Stimulated activated CD4-positive, alpha-beta T cell treated with anti-CD3 and anti-CD28 coated beads, Interleukin-4, amount 100 ng/mL, for 48 hours (primary cell): Measurements from ENCODE around the gene PIGZ.

ENCODE experiments used
- DNase-seq, 2 donors: peaks; one replicate each; pipeline ENCODE4 v3.0.0-alpha.2; 2020; ENCODE audit warnings: low read depth in 2 of 2

The PIGZ gene

DNA sequence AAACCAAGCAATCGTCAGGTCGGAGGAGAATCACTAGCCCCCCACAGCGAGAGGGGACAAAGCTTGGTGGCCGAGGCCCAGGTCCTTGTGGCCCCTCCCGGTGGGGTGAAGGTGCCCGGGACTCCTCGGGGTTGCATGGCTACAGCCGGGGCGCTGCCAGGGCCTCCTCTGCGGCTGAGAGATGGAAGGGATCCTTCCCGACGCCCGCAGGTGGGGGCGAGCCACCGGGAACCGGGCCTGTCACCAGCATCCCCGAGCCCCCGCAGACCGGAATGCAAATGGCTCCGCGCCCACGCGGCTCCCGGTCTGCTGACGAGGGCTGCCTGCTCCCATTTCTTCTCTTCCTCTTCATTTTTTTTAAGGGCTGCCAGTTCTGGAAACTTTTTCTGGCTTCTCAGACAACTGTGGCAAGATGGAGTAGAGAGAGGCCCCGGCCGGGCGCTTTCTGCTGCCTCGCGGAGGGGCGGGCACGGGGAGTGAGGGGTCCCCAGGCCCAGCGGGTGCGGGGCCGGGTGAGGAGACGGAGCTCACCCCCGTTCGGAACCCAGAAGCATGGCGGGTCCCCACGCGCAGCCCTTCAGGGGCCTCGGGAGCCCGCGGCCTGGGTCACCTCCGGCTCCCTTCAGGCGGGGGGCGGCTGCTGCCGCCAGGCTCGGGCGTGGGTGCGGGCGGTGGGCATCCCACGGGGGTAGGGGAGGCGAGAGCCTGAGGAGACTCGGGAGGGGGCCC, 33.5 kb upstream of the PIGZ start:
- no peak for DNase-seq

DNA sequence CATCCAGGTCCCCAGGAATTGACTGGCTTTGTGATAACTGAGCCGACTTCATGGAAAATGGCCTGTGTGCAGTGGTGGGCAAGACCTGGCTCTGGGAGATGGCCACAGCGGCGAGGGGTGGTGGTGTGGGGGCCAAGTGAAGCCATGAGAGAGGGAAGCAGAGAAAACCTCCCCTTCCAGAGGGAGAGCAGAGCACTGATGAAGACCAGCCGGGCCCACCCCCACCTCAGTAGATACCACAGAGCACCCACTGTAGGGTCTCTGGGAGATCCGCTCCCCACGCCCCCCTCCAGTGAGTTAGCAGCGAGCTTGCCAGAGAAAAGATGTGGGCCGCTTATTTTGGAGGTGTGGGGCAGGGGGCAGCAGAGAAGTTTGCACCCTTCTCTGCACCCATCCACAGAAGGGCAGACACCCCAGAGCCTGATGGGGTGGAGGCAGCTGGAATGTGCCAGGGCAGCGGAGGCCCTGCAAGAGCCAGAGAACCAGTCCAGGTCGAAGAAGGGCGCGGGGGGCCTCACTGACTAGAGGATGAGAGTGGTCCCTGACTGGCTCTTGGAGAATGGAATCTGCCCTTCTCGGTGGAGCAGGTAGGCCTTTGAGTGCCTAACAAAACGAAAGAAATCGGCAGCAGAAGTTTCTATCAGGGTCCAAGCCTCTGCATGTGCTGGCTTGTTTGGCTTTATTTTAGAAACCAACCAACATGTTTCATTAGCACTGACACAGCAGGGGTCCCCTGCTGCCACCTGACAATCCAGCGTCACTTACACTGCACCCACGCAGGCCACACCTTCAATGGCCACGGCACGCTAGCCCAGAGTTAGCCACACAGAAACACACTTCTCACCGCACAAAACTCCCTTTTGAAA, 32.7 kb upstream of the PIGZ start:
- DNase-seq = no peak

DNA sequence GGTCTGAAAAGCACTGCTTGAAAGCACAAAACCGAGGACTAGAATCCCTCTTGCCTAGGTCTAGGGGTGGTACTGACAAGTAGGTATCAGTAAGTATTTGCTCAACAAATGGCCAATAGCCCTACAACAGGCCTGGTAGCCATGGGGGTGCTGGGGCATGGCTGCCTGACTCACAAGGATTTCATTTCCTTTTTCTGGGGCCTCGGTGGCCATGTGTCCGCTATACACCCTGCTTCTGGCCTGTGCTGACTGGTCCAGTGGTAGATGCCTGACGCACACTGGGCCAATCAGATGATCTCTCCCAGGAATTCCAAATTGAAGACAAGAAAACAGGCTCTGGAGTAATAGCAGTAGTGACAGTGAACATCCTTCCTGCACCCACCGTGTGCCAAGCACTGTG, 31.6 kb upstream of the PIGZ start:
- no peak for DNase-seq

DNA sequence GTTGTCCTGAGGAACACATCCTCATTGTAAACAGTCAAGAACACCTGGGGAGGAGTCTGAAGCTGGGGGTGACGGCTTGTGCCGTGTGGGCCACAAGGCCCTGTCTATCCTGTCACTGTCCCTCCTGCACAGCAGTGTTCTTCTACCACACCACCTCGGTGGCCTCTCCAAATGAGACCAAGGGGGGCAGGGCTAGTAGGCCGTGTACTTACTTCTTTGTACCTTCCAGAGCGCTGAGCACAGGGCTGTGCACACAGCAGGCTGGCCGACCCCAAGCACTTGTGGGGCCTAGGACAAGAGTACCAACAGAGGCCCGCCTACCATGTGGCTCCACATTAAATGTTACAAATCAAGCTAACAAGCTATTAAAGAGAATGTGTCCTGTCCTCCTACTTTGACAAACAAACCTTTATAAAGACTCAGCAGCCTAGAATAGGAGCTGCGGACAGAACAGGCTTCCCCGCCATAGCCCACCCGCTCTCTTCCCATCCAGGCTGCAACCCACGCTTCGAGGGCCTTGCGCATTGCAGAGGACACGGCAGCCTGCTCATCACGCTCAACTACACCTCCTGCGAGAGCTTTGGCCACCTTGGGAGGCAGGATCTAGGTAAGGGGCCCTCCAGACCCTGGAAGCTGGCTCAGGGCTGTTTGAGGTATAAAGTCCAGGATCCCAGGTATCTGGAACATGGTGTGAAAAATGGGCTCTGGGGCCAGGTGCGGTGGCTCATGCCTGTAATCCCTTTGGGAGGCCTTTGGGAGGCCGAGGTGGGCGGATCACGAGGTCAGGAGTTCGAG, 30.5 kb upstream of the PIGZ start:
- DNase-seq = no peak

DNA sequence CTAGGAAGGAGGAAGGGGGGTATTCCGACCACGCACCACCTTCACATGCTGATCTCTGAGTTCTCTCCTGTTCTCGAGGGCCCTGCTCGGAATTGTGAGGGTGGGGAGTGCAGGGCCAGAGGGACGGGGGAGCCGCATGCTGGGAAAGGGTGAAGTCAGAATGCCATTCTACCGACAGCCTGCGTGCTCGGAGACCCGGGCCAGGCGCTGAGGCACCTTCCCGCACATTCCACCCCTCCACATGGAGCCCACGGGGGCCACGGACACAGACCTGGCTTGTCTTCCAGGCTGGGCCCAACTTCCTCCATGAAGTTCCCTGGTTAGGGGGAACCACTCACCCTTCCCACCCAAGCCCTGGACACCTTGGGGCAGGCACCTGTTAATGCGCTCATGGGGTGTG, 28.7 kb upstream of the PIGZ start:
- no peak for DNase-seq

DNA sequence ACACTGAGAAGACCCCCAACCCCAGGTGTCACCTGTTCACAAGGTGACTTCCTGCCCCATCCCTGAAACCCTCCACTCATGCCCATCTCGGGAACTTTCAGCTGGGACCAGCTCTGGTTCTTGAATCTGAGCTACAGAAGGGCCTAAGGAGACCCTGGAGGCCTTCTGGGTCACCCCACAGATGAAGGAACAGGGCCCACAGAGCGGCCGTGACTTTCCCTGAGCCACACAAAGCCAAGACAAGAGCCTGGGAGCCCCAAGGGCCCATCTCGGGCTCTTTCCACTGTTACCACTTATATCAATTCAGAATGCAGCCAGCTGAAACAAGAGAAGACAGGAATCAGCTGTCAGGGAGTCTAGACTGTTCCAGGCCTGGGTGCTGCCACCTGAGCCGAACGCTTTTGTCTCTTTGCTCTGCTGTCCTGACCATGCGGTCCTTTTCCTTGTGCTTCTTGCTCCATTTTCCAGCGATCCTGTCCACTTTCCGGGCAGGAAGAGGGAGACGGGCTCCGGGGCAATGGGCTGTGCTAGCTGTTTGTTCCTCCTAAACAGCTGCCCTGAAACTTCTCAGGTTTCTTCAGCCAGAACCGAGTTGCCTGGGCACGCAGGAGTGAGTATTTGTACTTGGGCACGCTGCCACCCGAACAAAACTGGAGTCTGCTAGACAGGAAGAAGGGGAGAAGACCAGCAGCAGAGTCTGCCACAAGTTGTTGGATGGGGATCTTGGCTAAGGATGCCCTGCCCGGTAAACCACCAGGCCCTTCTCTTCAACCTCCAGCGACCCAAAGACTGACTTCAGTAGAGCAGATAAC, 28.0 kb upstream of the PIGZ start:
- no peak for DNase-seq

DNA sequence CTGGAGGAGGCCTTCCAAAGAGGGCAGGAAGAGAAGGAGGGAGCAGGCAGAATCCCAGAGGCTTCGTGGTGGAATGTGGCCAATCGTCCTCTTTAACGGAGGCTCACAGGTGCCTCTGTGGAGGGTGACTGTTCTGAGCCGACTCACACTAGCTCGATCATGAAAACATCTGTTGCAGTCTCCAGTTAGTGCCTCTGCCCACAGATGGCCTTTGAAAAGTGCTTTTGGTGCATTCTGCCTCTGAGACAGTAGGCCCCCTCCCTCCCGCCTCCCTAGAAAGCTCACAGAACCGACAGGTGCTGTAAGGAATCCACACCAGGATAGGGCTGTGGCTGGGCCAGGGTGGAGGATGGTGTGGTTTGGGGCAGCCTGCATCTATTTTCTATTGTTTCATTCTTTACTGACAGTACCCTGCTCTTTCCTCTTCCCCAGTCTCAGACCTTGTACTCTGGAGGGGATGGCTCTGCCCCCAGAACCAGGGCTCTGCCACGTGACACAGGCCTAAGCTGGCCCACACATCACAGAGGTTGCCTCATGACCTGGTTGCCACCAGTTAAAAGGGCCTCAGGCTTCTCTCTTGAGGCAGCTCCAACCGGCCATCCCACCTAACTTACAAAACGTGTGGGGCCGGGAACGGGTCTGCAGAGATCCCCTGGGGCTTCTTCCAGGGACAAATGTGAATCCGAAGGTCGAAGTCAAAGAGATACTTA, 27.2 kb upstream of the PIGZ start:
- no peak for DNase-seq

DNA sequence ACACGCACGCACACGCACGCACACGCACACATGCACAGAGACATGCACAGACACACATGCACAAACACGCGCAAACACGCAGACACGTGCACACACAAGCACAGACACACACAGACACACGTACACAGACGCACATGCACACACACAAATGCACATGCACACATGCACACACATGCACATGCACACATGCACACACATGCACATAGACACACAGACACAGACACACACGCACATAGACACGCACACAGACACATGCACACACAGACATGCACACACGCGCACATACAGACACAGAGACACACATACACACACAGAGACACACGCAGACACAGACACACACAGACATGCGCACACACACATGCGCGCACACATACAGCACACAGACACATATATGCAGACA, 26.4 kb upstream of the PIGZ start:
- DNase-seq = no peak

DNA sequence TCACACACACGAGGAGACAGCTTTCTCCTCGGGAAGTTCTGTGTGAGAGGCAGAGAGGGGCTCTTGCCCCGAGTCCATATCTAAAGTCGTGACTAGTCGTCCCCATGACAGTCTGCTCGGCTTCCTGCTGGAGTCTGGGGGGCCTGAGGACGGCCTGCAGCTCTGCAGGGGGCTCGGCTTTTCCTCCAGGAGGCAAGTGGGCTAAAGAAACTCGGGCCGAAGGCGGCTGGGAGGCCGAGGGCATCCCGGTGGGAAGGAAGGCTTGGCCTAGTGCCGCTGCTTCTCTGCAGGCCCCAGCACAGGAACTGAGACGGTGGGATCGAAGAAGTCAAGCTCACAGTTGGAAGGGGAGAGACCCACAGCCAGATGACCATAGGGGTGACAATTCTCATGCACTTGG, 25.4 kb upstream of the PIGZ start:
- DNase-seq = no peak

DNA sequence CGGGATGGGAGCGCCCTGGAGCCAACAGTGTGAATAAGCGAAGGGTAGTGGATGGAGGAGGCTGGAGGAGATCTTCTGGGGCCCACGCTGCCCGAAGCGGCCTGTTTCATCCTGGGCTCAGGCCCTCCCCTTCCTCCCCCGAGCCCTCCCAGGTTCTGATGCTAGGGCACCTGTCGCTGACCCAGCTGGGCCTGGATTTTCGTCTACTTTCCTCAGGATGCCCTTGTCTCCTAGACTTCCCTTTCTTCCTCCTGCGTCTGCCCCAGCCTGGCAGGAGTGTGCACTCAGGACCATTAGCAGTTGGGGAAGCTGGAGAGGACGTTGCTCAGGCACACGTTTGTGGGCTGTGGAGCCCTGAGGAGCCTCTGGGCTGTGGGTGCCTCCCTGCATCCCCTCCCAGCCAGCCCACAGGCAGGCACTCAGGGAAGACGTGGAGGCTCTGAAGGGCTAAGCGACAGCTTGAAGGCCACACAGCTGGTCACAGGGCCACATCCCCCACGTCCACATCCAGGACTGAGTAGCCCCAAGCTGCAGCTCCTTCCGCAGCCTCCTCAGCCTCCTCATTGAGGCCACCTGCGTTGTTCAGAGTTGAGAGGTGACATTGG, 23.9 kb upstream of the PIGZ start:
- DNase-seq = no peak

DNA sequence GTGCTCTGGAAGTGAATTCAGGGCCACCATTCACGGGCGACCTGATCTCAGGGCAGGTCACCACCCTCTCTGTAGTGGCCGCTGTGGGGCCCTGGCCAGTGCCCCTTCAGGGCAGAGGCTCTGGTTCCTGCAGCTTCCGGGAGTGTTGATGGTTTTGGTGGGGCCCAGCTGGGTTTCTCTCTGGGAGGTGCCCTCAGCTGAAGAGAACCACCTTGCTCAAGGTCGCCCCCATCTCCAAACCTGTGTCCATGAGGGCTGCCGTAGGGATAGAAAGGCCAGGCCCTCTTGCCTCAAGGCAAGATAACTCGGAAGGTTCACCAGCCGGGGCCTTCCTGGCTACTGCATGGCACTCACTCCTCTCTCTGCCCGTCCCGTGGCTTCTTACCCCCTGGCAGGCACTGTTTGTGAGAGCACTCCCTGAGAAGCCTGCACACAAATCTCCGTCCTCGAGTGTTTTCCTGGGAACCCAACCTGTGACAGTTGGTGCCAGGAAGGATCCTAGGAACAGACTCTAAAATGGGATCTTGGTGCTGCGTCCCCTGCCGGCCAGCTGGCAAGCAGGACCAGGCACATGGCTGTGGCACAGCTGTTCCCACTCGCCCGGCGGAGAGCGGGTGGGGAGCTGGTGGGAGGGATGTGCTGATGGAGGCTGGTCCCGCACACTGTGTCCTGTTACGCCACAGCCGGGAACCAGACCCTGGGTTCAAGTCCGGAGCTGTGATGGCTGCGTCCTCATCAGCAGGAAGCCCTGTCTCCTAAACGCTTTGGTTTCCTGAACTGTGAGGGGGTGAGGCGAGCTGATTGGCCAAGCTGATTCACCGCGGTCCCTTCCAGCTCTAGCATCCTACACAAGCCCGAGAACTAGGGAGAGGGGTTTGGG, 23.2 kb upstream of the PIGZ start:
- no peak for DNase-seq

DNA sequence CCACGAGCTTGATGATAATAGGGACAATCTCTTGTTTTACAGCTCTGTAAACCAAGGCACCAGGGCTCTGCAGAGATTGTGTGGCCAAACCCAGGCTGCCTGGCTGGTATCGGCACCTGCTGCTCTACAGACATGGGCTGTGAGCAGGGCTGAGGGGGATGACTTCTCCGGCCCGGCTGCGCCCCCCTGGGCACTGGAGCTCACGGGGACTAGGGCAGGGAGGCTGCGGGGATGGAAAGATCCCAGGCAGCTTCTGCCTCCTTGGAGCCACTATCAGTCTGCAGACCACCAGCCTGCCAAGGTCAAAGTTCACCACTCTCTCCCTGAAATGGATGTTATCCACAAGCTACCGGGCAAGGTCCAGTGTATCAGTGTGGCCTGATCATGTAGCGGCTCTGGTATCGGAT, 22.0 kb upstream of the PIGZ start:
- no peak for DNase-seq

DNA sequence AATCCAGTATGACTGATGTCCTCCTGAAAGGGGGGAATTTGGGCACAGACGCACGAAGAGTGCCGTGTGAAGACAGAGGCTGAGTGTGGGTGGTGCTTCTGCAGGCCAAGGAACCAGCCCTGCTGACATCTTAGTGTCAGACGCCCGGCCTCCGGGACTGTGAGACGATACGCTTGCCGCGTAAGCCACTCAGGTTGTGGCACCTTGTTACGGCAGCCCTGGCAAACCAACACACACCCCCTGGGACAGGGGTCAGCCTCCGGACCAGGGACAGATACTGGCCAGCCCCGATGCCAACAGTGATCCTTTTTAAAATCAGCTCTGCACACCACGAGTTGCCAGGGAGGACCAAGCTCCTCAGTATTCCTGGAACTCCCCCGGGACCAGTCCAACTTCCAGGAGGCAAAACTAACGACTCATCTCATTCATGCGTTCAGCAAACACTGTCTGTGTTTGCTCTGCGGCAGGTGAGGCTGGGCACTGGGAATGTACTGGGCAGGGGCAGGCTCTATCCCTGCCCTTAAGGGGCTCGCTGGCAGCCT, 21.2 kb upstream of the PIGZ start:
- DNase-seq = no peak

DNA sequence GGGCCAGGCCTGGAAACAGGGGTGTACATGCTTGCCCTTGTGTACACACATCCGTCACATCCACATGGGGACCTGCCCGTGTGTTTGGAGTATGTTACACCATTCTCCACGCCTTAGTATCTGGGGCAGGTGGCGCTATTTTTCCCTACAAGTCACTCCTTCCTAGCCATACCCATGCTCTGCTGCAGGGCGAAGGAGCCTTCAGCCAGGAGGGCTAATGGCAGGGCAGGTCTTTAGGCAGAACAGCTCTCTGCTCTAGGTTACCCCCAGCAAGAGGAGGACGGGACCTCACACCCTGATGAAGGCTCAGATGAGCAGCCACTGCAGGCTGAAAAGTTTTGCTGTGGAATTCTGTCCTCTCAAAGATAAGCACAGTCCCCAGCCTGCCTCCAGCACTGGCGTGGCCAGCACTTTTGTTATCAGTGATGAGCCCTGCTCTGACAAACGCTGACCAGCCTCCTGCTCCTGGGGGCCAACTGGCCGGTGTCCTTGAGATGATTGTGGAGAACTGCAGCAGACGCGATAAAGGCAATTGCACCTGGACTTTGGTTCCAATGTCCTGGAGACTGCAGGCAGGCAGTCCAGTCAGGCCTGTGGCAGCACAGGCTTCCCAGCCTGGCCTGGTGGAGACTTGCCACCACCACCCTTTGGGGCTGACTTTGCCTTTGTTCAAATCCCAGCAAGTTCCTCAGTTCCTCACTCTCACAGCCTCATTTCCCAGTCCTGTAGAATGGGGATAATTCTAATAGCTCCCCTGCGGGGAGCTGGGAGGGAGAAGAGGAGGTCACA, 19.8 kb upstream of the PIGZ start:
- no peak for DNase-seq

DNA sequence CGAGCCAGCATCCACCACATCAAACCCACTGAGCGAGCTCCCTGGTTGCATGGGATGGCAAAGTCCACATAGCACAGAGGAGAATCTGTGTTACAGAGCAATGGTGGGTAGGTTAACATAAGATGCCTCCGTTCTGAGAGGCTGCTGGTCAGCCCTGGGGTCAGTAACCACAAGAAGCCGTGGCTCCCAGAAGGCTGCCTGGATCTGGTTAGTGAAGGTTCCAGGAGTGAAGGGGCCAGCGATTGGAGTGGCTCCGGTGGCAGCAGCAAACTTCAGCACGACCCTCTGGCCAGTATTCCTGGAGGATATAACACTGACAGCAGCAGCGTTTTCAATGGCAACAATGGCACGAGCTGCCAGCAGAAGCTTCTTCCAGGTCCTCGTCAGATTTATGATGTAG, 18.4 kb upstream of the PIGZ start:
- DNase-seq = no peak

DNA sequence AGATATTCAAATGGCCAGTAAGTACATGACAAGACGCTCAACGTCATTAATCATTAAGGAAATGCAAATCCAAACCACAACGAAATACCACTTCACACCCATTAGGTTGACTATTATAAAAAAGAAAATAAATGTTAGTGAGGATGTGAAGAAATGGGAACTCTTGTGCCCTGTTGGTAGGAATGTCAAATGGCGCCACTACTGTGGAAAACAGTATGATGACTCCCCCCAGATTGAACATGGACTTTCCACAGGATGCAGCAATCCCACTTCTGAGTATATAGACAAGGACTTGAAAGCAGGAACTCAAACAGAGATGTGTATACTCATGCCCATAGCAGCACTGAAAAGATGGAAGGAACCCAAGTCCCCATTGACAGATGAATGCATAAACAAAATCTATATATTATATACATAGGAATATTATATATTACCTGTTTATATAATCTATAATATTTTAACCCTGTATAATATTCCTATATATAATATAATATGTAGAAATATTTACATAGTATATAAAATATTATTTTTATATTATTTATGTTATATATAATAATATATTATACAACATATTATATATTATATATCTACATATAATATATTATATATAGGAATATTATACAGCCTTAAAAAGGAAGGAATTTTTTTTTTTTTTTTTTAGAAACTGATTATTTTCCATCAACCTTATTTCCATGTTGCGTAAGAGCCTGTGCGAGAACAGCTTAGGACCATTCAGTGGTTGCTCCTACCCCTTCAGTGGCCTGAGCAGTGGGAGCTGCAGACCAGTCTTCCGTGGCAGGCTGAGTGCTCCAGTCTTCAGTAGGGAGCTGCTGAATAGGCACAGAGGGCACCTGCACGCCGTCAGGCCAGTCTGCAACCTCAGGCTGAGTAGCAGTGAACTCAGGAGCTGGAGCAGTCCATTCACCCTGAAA, 17.6 kb upstream of the PIGZ start:
- DNase-seq = no peak

DNA sequence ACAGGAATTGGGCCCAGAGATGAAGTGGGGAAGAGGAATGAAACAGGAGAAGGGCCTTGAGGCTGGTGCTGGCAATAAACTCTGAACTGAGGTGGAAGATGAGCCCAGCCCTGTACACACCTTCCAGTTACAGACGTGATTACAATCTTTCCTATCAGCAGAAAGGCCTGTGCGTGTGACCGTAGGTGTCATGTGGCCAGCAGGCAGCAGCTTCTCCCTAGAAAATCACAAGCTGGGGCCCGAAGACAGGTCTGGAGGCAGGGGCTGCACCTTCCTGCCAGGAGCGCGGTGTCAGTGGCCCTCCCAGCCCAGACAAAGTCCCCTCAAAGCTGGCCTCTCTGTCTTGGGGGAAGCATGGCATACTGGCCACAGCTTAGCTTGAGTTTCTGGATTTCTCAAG, 16.7 kb upstream of the PIGZ start:
- DNase-seq = no peak
